K562 (cell line): Measurements from ENCODE around the gene RPRD1B. TPM values are rescaled to one million over a fixed set of nuclear protein-coding genes. Genes with fewer than 3 reads are reported as not detected.

ENCODE experiments used
- ATAC-seq: fragments of 200-7000 bp; cut with Tn5 transposase; 3 replicates; pipeline ENCODE4 v1.9.1; 2020; ENCODE audit warnings: moderate library complexity
- BruUV-seq: library from RNA; stranded (reverse); fragments of 400-500 nt; replicated peaks from 2 replicates; lab custom pipeline; 2021; lab: Mats Ljungman, UMichigan
- CTCF ChIA-PET: fragments of 300-600 bp; formaldehyde crosslinking; extraction: SDS; loops from one replicate; lab custom pipeline; 2021; ENCODE audit warnings: low intra/inter-chr PET ratio; lab: Yijun Ruan, JAX
- POLR2A ChIA-PET: fragments of 300-600, 350-650 bp; sonication (Branson Sonifier 250); formaldehyde crosslinking; extraction: SDS; loops from one replicate; lab custom pipeline; 2021; ENCODE audit warnings: antibody characterized with exemption, inconsistent platforms; lab: Yijun Ruan, JAX
- DNase-seq, 4 experiments: peaks; one replicate each; pipeline versions ENCODE4 v3.0.0 to v3.0.0-alpha.2; 2011 to 2018; ENCODE audit warnings: low spot score in 3 of 4, mixed read lengths in 3 of 4; ENCODE audit errors: extremely low read depth in 1 of 4
- FAIRE-seq: peaks from 2 replicates; lab custom pipeline; 2011; peaks lifted over from hg19 to GRCh38; lab: Jason Lieb, UNC
- H2AFZ ChIP-seq: 2 replicates; pipeline ENCODE4 v1.6.0; 2011; ENCODE audit warnings: low read depth, low read length, control low read depth, inconsistent platforms
- H3K27ac ChIP-seq: fragments of 200-600 bp; 3 replicates; pipeline ENCODE4 v1.8.0; 2011; ENCODE audit warnings: low read depth, mild to moderate bottlenecking, control low read depth, inconsistent platforms, low read length, moderate library complexity, mixed read lengths; ENCODE audit errors: extremely low read depth
- H3K27me3 ChIP-seq, 2 experiments: fragments of 300-600 bp in 1 of 2; 2 replicates in 1 of 2; 3 replicates in 1 of 2; pipeline versions ENCODE4 v1.6.0 to v1.8.0; 2011; ENCODE audit warnings: inconsistent platforms in 2 of 2, low read length in 2 of 2, mild to moderate bottlenecking in 1 of 2, mixed read lengths in 1 of 2, moderate library complexity in 1 of 2; ENCODE audit not compliant: control insufficient read depth in 2 of 2, insufficient read depth in 2 of 2
- H3K36me3 ChIP-seq: fragments of 300-600 bp; 3 replicates; pipeline ENCODE4 v1.8.0; 2011; ENCODE audit warnings: mild to moderate bottlenecking, low read length, inconsistent platforms; ENCODE audit not compliant: control insufficient read depth, insufficient read depth
- H3K4me1 ChIP-seq, 2 experiments: fragments of 200-600 bp in 1 of 2; replicated peaks in 1 of 2; 2 replicates in 1 of 2; 3 replicates in 1 of 2; pipeline versions ENCODE4 v1.5.1 to v1.8.0; 2011; ENCODE audit warnings: inconsistent platforms in 2 of 2, low read length in 2 of 2, mild to moderate bottlenecking in 1 of 2, mixed read lengths in 1 of 2, moderate library complexity in 1 of 2; ENCODE audit not compliant: control insufficient read depth in 2 of 2, insufficient read depth in 2 of 2
- H3K4me2 ChIP-seq: 2 replicates; pipeline ENCODE4 v1.6.1; 2011; ENCODE audit warnings: low read length, control low read depth, inconsistent platforms, mixed read lengths; ENCODE audit not compliant: insufficient read depth
- H3K4me3 ChIP-seq: fragments of 200-600 bp; sonication (generic), shearing (Covaris generic); 2 replicates; pipeline ENCODE4 v1.5.1; 2016; ENCODE audit warnings: control low read depth, inconsistent platforms
- H3K79me2 ChIP-seq: fragments of 200-600 bp; 3 replicates; pipeline ENCODE4 v1.8.0; 2011; ENCODE audit warnings: low read length, inconsistent platforms; ENCODE audit not compliant: control insufficient read depth, insufficient read depth
- H3K9ac ChIP-seq, 2 experiments: 2 replicates each; pipeline versions ENCODE4 v1.6.0 to v1.6.1; 2011; ENCODE audit warnings: low read depth in 2 of 2, low read length in 2 of 2, control low read depth in 1 of 2, inconsistent platforms in 1 of 2, mild to moderate bottlenecking in 1 of 2, mixed read lengths in 1 of 2; ENCODE audit not compliant: insufficient read depth in 1 of 2
- H3K9me1 ChIP-seq: one replicate; pipeline ENCODE4 v1.6.0; 2011; ENCODE audit warnings: inconsistent platforms, mild to moderate bottlenecking, low read length, moderate library complexity; ENCODE audit not compliant: control insufficient read depth, insufficient read depth
- H3K9me3 ChIP-seq: replicated peaks from 2 replicates; pipeline ENCODE4 v1.5.1; 2011; ENCODE audit warnings: low read depth, low read length, inconsistent platforms; ENCODE audit not compliant: control insufficient read depth, insufficient read depth
- H4K20me1 ChIP-seq: replicated peaks from 2 replicates; pipeline ENCODE4 v1.6.1; 2011; ENCODE audit warnings: low read length, inconsistent platforms, mixed read lengths; ENCODE audit not compliant: control insufficient read depth, insufficient read depth
- BRD9 ChIP-seq: fragments of 450-650 bp; IDR thresholded peaks from 2 replicates; pipeline ENCODE4 v1.6.1; 2018; ENCODE audit warnings: low read depth; ENCODE audit not compliant: partially characterized antibody
- BRF2 ChIP-seq: IDR thresholded peaks from 3 replicates; pipeline ENCODE4 v1.6.1; 2011; ENCODE audit warnings: borderline replicate concordance, mild to moderate bottlenecking; ENCODE audit not compliant: insufficient read length, insufficient read depth
- CHD4 ChIP-seq: fragments of 200-600 bp; sonication (generic); IDR thresholded peaks from 3 replicates; pipeline ENCODE4 v1.6.1; 2012; ENCODE audit warnings: low read depth, mild to moderate bottlenecking, mixed read lengths, low read length, inconsistent platforms; ENCODE audit not compliant: insufficient read depth, insufficient replicate concordance, poor library complexity, severe bottlenecking
- EGR1 ChIP-seq: fragments of 450-650 bp; conservative IDR thresholded peaks from 2 replicates; pipeline ENCODE4 v1.6.1; 2017; ENCODE audit warnings: mild to moderate bottlenecking
- ESRRA ChIP-seq: fragments of 450-650 bp; IDR thresholded peaks from 2 replicates; pipeline ENCODE4 v1.6.1; 2014; ENCODE audit warnings: low read depth, mild to moderate bottlenecking, moderate library complexity, borderline replicate concordance
- GTF2E2 ChIP-seq: fragments of 200-800 bp; sonication (Bioruptor generic); IDR thresholded peaks from 2 replicates; pipeline ENCODE4 v1.6.1; 2016; ENCODE audit warnings: missing genetic modification characterization, missing compliant biosample characterization
- HDGF ChIP-seq: fragments of 450-650 bp; IDR thresholded peaks from 2 replicates; pipeline ENCODE4 v1.6.1; 2016
- KDM4B ChIP-seq, 2 experiments: fragments of 450-650 bp in 1 of 2; sonication (generic) in 1 of 2; IDR thresholded peaks; 2 replicates each; pipeline ENCODE4 v1.6.1; 2016 to 2017; ENCODE audit warnings: borderline replicate concordance in 2 of 2, antibody characterized with exemption in 1 of 2, low read depth in 1 of 2, mild to moderate bottlenecking in 1 of 2
- RBM17 ChIP-seq: fragments of 200-400 bp; formaldehyde crosslinking; IDR thresholded peaks from 2 replicates; pipeline ENCODE4 v1.6.1; 2017; ENCODE audit warnings: low read depth, mild to moderate bottlenecking, low read length, borderline replicate concordance
- ZFPM2 ChIP-seq: fragments of 250-450 bp; sonication (Bioruptor Pico); IDR thresholded peaks from 2 replicates; pipeline ENCODE4 v1.5.1; 2022; ENCODE audit warnings: mild to moderate bottlenecking
- ZNF512 ChIP-seq: IDR thresholded peaks from 2 replicates; pipeline ENCODE4 v1.6.1; 2016; ENCODE audit warnings: missing genetic modification characterization, missing compliant biosample characterization
- ZNF76 ChIP-seq: fragments of 250-450 bp; sonication (Bioruptor Pico); IDR thresholded peaks from 2 replicates; pipeline ENCODE4 v1.4.0; 2020; ENCODE audit warnings: mild to moderate bottlenecking, moderate library complexity, borderline replicate concordance
- in situ Hi-C: fragments of 300-500 bp; cut with MboI; formaldehyde crosslinking; loops from 4 replicates; pipeline ENCODE4 v1.15.0; 2018; ENCODE audit warnings: inconsistent platforms, mixed read lengths
- intact Hi-C: fragments of 100-400 bp; cut with micrococcal nuclease; formaldehyde crosslinking; loops from 2 replicates; pipeline ENCODE4 v1.14.2; 2022
- polyA plus RNA-seq, 8 experiments: library from polyadenylated mRNA; depleted of rRNA in 4 of 8; stranded (reverse) in 5 of 8; unstranded in 3 of 8; fragments of >200 nt; fragmentation: Nextera tagmentation in 2 of 8; fragmentation: Illumina TruSeq in 1 of 8; extraction: Ambion mirVana in 2 of 8; extraction: Trizol in 1 of 8; gene quantifications; 2 replicates each; pipeline versions ENCODE4 v1.2.1 to v1.2.3, GENCODE V29; 2011 to 2014; ENCODE audit warnings: inconsistent platforms in 1 of 8, missing spikeins in 1 of 8
- total RNA-seq, 7 experiments: library from RNA; depleted of rRNA in 6 of 7; stranded (reverse); fragments of >200 nt in 6 of 7; fragmentation: Illumina TruSeq in 2 of 7; extraction: Trizol in 2 of 7; gene quantifications; 2 replicates each; pipeline versions ENCODE4 v1.2.1 to v1.2.3, GENCODE V29; 2011 to 2021; ENCODE audit warnings: low replicate concordance in 1 of 7

The RPRD1B gene
- total and polyA plus RNA-seq, 9 of the 15 experiments (the other 6 are each of a cell fraction or from before 2014, with no cell fraction given) = 5.5 to 43.0 (median 24.4) TPM

- TF ChIP-seq BRF2 = no peak
These were observed 41.8 kb downstream of the RPRD1B start (continued) for GRCh38 chr20:38075161-38075998.

- Histone ChIP-seq H3K79me2 (peaks cover 30% of the 10 kb centered on the region), H4K20me1 (no peaks in the 10 kb centered on the region), H2AFZ (no peak overlapping the region), H3K9me3 (no peaks in the 10 kb centered on the region), H3K4me1 (peaks cover 0 to 14% of the 10 kb centered on the region in 2 experiments; a peak in 2 of 5 replicates), H3K36me3 (peaks cover 59% of the 10 kb centered on the region), H3K27ac (no peak overlapping the region), H3K9me1 (peaks cover 4% of the 10 kb centered on the region), H3K4me3 (no peak overlapping the region), H3K27me3 (no peaks in the 10 kb centered on the region), H3K9ac (no peak overlapping the region)
- ATAC-seq = no peak
- no peak for FAIRE-seq
- in situ Hi-C loops (loop anchor here (10.0 kb wide), 1 partner anchor 88 kb away; the partner anchor contains the start of gene TGM2), intact Hi-C loops (no loop called here)
- no peak for DNase-seq
- no TSS peak for BruUV-seq
- CTCF ChIA-PET = interaction anchor here (0.6 kb wide), 1 partner anchor 1030 kb away, joined by 5 read pairs; no protein-coding TSS in a partner anchor
- TF ChIP-seq ESRRA (no peak), CHD4 (no peak), ZFPM2 (CRISPR knock-in tag) (no peak), ZNF76 (CRISPR knock-in tag) (no peak), HDGF (no peak), ZNF512 (tag) (no peak), RBM17 (no peak), KDM4B (IDR thresholded peaks at IDR 0.05; ENCODE audit: borderline replicate concordance in 2 of 2, low read depth in 1 of 2) (no peak), BRD9 (no peak), GTF2E2 (no peak), EGR1 (no peak)
- TF ChIP-seq, all 486 proteins: peak for 0
- POLR2A ChIA-PET = interaction anchor here (0.5 to 0.6 kb wide), 2 partner anchors 172 to 863 kb away, joined by 3 to 4 read pairs; no protein-coding TSS in a partner anchor
- H3K4me2 ChIP-seq = no peak overlapping the region
These were observed 43.0 kb downstream of the RPRD1B start for GRCh38 chr20:38076548-38076947.
